ENCODE results near the gene CALML3.

DNA sequence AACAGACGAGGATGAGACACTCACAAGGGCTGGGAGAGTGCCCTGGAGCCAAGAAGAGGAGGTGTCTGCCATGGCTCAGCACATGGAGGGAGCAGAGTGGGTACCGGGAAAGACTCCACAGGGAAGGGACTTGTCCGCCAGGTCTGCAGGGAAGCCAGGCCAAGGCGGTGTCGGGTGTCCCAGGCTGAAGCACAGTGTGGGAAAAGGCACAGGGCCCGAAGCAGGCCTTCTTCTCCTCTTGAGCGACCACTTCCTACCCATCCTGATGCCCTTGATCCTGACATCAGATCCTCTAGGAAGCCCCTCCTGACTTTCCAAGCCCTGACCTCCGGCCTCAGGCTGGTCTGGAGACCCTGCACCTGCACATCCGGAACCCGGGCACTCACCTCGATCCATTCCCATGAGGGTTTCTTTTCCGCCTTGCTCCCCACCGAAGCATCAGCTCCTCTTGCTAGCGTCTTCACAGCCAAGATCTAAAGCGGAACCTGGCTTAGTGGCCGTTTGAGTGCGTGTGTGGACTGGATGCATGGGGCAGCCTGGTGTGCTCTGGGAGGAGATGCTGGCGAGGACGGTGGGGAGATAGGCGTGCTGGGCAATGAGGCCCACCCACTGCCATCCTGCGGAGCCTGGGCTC lies 8.5 kb downstream of the CALML3 start:
- TF ChIP-seq, protein P1, sequence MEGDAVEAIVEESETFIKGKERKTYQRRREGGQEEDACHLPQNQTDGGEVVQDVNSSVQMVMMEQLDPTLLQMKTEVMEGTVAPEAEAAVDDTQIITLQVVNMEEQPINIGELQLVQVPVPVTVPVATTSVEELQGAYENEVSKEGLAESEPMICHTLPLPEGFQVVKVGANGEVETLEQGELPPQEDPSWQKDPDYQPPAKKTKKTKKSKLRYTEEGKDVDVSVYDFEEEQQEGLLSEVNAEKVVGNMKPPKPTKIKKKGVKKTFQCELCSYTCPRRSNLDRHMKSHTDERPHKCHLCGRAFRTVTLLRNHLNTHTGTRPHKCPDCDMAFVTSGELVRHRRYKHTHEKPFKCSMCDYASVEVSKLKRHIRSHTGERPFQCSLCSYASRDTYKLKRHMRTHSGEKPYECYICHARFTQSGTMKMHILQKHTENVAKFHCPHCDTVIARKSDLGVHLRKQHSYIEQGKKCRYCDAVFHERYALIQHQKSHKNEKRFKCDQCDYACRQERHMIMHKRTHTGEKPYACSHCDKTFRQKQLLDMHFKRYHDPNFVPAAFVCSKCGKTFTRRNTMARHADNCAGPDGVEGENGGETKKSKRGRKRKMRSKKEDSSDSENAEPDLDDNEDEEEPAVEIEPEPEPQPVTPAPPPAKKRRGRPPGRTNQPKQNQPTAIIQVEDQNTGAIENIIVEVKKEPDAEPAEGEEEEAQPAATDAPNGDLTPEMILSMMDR (conservative IDR thresholded peaks at IDR 0.05; ENCODE audit: low read depth, low read length), result no peak
- no peak for TF ChIP-seq EZH2 (IDR thresholded peaks at IDR 0.05; ENCODE audit: borderline replicate concordance, low read depth, low read length, poor library complexity, severe bottlenecking)

All from A673 (cell line).